ENCODE results near the gene DDAH2.
A peak's percentile ranks its signal among the peaks of the same experiment; 100 is the strongest.

The DDAH2 gene

GRCh38 chr6:31761343-31761742 lies 32.2 kb upstream of the DDAH2 start:
- DNase-seq (ENCODE audit: low spot score), result no peak

- DNase-seq (ENCODE audit: low spot score), result no peak
Measured at GRCh38 chr6:31760790-31761189, 31.7 kb upstream of the DDAH2 start.

- DNase-seq (ENCODE audit: low spot score), result no peak
Measured at GRCh38 chr6:31758281-31758680, 29.2 kb upstream of the DDAH2 start.

DNA sequence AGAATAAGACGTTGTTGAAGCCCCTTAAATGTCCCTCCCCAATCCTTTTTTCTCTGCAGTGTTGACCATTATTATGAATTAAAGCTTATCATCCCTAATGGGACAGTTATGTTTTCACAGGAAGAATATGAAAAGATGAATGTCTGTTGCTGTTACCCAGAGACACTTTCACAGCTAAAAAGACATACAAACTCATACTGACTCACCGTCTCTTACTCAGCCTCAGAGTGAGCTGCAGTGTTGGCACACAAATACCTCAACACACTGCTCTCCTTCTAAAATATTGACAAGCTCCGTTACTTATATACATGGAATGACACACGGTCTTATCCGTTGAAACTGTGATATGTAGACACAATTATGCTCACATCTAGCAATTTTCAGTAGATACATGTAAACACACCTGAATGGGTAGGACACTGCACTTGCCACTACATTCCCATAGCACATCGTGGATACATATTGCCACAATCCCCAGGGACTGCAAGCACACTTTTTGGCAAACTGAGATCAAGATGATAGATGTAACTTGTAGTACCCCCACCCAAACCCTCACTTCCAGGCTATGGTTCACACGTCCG lies 23.7 kb upstream of the DDAH2 start:
- peak; percentile 76 for DNase-seq (ENCODE audit: low spot score)

DNA sequence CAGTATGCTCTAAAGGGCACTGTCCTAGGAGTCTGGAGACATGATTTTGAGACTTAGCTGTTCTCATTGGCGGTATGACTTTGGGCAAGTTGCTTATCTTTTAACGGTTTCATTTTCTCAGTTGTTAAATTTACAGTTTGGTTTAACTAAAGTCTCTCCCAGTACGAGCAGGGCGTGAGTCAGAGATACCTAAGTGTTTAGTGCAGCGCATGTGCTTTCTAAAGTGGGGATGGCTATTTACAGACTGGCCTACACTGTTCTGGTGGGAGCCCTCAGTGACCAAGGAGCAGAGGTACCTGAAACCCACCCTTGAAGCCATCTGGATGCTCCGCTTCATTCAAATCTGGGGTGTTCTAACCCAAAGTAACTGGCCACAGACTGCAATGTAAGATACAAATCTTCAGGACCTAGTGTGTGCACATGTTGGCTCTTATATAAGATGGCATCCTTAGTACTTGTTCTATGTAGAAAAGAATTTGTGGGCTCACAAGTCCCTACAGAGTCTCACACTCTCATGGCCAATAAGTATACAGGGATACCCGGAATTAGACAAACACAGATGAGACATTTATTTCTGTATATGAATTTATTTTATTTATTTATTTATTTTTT lies 21.4 kb upstream of the DDAH2 start:
- DNase-seq (ENCODE audit: low spot score), result no peak

DNA sequence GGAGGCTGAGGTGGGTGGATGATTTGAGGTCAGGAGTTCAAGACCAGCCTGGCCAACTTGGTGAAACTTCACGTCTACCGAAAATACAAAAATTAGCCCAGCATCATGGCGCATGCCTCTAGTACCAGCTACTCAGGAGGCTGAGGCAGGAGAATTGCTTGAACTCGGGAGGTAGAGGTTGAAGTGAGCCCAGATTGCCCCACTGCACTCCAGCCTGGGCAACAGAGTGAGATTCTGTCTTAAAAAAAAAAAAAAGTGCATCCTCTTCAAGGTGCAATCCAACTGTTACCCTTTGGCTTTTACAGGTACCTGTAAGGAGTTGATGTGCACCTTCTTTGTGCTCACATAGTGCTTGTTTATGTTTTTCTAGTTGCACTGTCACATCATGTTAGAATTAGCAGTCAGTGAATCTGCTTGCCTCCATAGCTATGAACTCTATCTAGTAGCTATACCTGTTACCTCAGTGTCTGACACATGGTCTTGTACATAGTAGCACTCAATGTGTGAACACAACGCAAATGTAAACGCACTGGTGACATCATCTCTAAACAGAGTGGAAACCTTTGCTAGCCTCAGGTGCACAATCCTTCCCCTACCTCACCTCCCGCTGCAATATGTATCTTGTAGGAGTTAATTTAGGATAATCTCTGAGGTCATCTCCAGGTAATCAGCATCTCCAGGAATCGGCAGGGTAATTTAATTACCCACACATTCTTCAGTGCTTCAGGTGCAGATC lies 20.4 kb upstream of the DDAH2 start:
- DNase-seq (ENCODE audit: low spot score), result no peak

GRCh38 chr6:31744422-31744821 lies 15.3 kb upstream of the DDAH2 start:
- no peak for DNase-seq (ENCODE audit: low spot score)

DNA sequence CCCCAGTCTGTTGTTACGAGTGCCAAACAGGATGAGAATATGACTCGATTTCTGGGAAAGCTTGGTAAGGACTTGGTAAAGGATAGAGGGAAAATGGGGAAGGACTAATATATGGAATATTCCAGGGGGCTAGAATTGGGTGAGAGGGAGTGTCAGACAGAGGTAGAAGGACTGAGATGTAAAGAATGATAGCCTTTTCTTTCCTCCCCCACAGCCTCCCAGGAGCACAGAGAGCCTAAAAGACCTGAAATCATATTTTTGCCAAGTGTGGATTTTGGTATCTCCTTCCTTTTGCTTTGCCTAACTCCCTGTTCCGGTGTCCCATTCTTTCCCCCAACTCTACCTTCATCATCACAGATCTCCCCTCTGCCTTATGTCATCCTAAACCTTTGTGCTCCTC lies 13.8 kb upstream of the DDAH2 start:
- DNase-seq (ENCODE audit: low spot score), result no peak

- DNase-seq (ENCODE audit: low spot score), result no peak
Measured at GRCh38 chr6:31741815-31742214, 12.7 kb upstream of the DDAH2 start.

- no peak for DNase-seq (ENCODE audit: low spot score)
Measured at GRCh38 chr6:31740397-31741223, 11.5 kb upstream of the DDAH2 start.

GRCh38 chr6:31739639-31740396 lies 10.7 kb upstream of the DDAH2 start, which contains the start of gene MSH5:
Gene MSH5 (plus strand): TSS chr6:31740005. CDS start chr6:31740467, 462 bp downstream.
- peak; percentile 99 for DNase-seq (ENCODE audit: low spot score)

DNA sequence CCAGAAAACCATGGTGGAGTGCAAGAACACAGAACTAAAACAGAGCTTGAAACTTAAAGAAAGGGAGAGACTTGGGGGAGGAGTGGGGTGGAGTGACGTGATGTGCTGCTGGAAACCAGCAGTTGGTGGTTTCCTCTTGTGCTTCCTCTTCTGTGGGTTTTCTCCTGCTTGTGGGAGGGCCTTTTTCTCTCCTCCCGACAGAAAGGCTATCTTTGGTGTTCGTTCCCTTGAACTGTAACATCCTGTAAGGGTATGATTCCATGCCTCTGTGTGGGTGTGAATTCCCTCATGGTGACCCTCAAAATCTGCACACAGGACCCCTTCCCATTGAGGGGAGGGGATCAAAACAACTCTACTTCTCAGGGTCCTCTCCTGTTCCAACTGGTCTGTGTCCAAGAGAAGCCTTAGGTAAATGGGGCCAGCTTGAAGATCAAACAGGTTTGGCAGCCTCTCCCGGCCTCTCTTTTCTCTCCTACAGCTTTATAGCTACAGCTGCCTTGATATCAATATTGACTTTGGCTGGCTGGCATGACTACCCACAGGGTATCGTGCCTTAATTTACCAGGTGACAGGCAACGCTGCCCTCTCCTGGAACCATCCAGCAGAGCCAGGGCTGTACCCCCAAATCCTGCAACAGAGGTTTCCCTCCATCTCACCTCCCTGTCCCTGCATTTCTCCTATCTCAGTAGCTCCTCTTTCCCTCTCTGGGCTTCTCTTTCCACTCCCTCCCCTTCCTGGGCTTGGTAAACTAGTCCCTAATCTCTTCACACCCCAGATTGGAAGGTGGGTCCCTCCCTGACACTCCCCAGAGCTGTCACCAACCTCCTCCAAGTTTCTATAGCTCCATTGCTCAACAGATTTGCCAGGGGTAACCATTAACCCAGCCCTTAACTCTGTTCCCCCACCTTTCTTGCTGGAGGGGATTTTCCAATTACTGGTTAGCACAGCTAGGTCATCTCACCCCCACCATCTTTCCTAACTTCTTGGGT lies 9.2 kb upstream of the DDAH2 start:
- peak; percentile 81 for DNase-seq (ENCODE audit: low spot score)

DNA sequence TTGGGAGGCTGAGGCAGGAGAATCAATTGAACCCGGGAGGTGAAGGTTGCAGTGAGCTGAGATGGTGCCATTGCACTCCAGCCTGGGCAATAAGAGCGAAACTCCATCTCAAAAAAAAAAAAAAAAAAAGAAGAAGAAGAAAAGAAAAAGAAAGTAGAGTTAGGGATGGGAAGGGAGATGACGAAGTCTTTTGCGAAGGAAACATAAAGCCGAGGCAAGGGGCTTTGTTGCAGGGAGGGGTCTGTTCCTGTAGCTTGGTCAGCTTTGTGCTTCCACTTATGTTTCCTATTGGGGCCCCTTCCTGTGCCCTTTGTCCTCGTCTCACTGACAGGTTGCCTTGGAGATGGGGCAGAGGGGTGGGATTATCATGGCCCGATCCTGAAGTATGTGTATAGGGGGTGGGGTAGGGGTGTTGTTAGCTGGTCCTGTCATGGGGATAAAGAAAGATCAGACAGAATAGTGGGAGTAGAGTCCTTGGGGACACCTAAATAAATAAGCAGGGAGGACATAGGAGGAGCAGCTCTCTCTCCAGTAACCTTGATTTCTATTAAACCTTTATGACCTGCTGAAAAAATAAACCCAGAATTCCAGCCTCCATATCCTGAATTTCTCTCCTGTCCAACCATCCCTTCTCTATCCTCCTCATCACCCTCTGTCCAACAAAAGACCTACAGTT lies 8.4 kb upstream of the DDAH2 start:
- DNase-seq (ENCODE audit: low spot score), result no peak

DNA sequence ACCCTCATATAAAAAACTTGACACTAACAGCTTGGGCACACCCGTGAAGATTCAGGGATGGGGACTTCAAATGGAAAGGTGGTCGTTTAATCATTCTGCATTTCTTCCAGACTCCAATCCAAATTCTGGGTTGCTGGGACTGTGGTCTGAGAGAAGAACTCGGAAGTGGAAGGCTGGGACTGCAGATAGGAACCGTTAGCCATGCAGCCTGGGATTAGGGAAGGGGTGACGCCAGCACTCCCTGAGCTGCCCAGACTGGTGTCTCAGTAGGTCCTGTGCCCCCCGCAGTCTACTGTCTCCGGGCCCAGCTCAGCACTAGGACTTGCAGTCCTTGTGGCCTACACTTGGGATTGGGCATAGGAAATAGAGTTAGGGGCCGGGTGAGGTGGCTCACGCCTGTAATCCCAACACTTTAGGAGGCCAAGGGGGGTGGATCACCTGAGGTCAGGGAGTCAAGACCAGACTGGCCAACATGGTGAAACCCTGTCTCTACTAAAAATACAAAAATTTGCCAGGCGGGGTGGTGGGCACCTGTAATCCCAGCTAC lies 7.7 kb upstream of the DDAH2 start:
- DNase-seq (ENCODE audit: low spot score), result no peak

GRCh38 chr6:31736021-31736767 lies 7.1 kb upstream of the DDAH2 start, which contains the start of gene CLIC1:
Gene CLIC1 (minus strand): TSS chr6:31736530. CDS start chr6:31736300, 230 bp downstream.
- peak; percentile 92 for DNase-seq (ENCODE audit: low spot score)

GRCh38 chr6:31734821-31735406 lies 5.8 kb upstream of the DDAH2 start:
- DNase-seq (ENCODE audit: low spot score), result peak; percentile 60

DNA sequence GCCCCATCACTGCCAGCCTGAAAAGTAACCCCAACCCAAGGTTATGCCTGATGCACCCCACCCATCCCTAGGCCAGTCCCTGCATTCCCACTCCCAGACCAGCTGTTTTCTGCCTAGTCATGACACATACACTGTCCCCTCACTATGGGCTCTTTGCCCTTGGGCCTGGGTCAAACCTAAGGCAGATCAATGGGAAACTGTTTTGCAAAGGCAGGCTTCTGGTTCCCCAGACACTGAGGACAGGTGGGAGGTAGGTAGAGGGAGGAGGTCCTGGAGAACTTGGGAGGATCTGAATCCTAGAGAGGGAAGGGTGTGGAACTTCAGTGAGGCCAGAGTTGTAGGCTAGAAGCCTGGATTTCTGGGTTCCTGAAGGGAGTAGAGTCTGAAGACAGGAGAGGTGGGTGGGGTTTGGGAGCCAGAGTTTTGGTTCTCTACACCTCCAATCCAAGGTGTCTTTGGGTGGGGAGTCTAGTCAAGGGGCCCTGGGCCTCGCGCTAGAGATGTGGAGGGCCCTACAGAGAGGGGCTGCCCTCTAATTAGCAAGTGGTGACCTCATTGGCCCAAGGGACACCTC lies 5.2 kb upstream of the DDAH2 start:
- no peak for DNase-seq (ENCODE audit: low spot score)

GRCh38 chr6:31733734-31734133 lies 4.6 kb upstream of the DDAH2 start:
- no peak for DNase-seq (ENCODE audit: low spot score)

All from AG08395 (cell line).